ENCODE measurements around the gene REXO1.

Gene REXO1

GRCh38 chr19:1854542-1855039 lies 6.3 kb upstream of the REXO1 start:
- DNase-seq (ENCODE audit: low read depth, low spot score), result no peak
- TF ChIP-seq CTCF (IDR thresholded peaks at IDR 0.05; ENCODE audit: low read depth, low read length), result no peak
- H3K4me3 ChIP-seq (ENCODE audit: low read depth, low read length), result no peak overlapping the region
- in situ Hi-C loops (cut with HindIII; ENCODE audit: low sequenced_read_pairs), result no loop called here

GRCh38 chr19:1854039-1854541 lies 5.8 kb upstream of the REXO1 start:
- no peak overlapping the region for H3K4me3 ChIP-seq (ENCODE audit: low read depth, low read length)
- in situ Hi-C loops (cut with HindIII; ENCODE audit: low sequenced_read_pairs), result no loop called here
- TF ChIP-seq CTCF (IDR thresholded peaks at IDR 0.05; ENCODE audit: low read depth, low read length), result no peak
- no peak for DNase-seq (ENCODE audit: low read depth, low spot score)

- DNase-seq (ENCODE audit: low read depth, low spot score), result peak; percentile 70
- in situ Hi-C loops (cut with HindIII; ENCODE audit: low sequenced_read_pairs), result no loop called here
- TF ChIP-seq CTCF (IDR thresholded peaks at IDR 0.05; ENCODE audit: low read depth, low read length), result peak; percentile 95
- H3K4me3 ChIP-seq (ENCODE audit: low read depth, low read length), result no peak overlapping the region
Measured at GRCh38 chr19:1853295-1854038, 5.2 kb upstream of the REXO1 start.

GRCh38 chr19:1852581-1853128 lies 4.4 kb upstream of the REXO1 start:
- no peak overlapping the region for H3K4me3 ChIP-seq (ENCODE audit: low read depth, low read length)
- DNase-seq (ENCODE audit: low read depth, low spot score), result no peak
- no peak for TF ChIP-seq CTCF (IDR thresholded peaks at IDR 0.05; ENCODE audit: low read depth, low read length)
- in situ Hi-C loops (cut with HindIII; ENCODE audit: low sequenced_read_pairs), result no loop called here

GRCh38 chr19:1851654-1852580 lies 3.6 kb upstream of the REXO1 start:
- H3K4me3 ChIP-seq (ENCODE audit: low read depth, low read length), result no peak overlapping the region
- TF ChIP-seq CTCF (IDR thresholded peaks at IDR 0.05; ENCODE audit: low read depth, low read length), result no peak
- in situ Hi-C loops (cut with HindIII; ENCODE audit: low sequenced_read_pairs), result no loop called here
- DNase-seq (ENCODE audit: low read depth, low spot score), result no peak
